Endothelial cell of umbilical vein (primary cell): ENCODE results near the gene AIMP1. TPM values are rescaled to one million over a fixed set of nuclear protein-coding genes. Genes with fewer than 3 reads are reported as not detected.

Experiments used
- BruUV-seq: library from RNA; stranded (reverse); fragments of 400-500 nt; replicated peaks from 2 replicates; lab custom pipeline; 2021; lab: Mats Ljungman, UMichigan
- CTCF ChIA-PET: fragments of 300-600, 350-600 bp; sonication (Branson Sonifier 250); formaldehyde crosslinking; loops from one replicate; lab custom pipeline; 2021; ENCODE audit warnings: antibody characterized with exemption, inconsistent platforms; lab: Charles Lee
- POLR2A ChIA-PET: fragments of 300-600, 350-600 bp; sonication (Branson Sonifier 250); formaldehyde crosslinking; loops from one replicate; lab custom pipeline; 2021; ENCODE audit warnings: antibody characterized with exemption, inconsistent platforms; lab: Charles Lee
- DNase-seq: peaks from one replicate; pipeline ENCODE4 v3.0.0-alpha.2; 2011; ENCODE audit warnings: low read depth, low spot score
- FAIRE-seq: peaks from 2 replicates; lab custom pipeline; 2011; peaks lifted over from hg19 to GRCh38; lab: Jason Lieb, UNC
- H2AFZ ChIP-seq: 2 replicates; pipeline ENCODE4 v1.6.0; 2012; ENCODE audit warnings: low read depth, low read length, control low read depth, inconsistent platforms
- H3K27ac ChIP-seq: 2 replicates; pipeline ENCODE4 v1.5.1; 2011; ENCODE audit warnings: low read depth, mild to moderate bottlenecking, control low read depth, low read length, moderate library complexity; ENCODE audit not compliant: insufficient read depth
- H3K27me3 ChIP-seq, 2 experiments: 2 replicates each; pipeline versions ENCODE4 v1.6.0 to v1.6.1; 2011; ENCODE audit warnings: low read length in 2 of 2, mixed read lengths in 1 of 2; ENCODE audit not compliant: control insufficient read depth in 2 of 2, insufficient read depth in 2 of 2
- H3K36me3 ChIP-seq, 2 experiments: 2 replicates in 1 of 2; 3 replicates in 1 of 2; pipeline ENCODE4 v1.5.1; 2011; ENCODE audit warnings: low read length in 2 of 2, mild to moderate bottlenecking in 1 of 2, moderate library complexity in 1 of 2; ENCODE audit not compliant: control insufficient read depth in 2 of 2, insufficient read depth in 2 of 2; ENCODE audit errors: extremely low read depth in 1 of 2
- H3K4me1 ChIP-seq: 3 replicates; pipeline ENCODE4 v1.5.1; 2011; ENCODE audit warnings: mild to moderate bottlenecking, low read length; ENCODE audit not compliant: control insufficient read depth, insufficient read depth; ENCODE audit errors: extremely low read depth
- H3K4me2 ChIP-seq: 2 replicates; pipeline ENCODE4 v1.6.1; 2011; ENCODE audit warnings: low read length, control low read depth, mixed read lengths; ENCODE audit not compliant: insufficient read depth
- H3K4me3 ChIP-seq, 3 experiments: fragments of 200-600 bp in 1 of 3; sonication (generic), shearing (Covaris generic) in 1 of 3; replicated peaks in 1 of 3; 2 replicates each; pipeline ENCODE4 v1.5.1; 2011 to 2016; ENCODE audit warnings: control low read depth in 3 of 3, low read length in 3 of 3, mild to moderate bottlenecking in 2 of 3, inconsistent platforms in 1 of 3, low read depth in 1 of 3, moderate library complexity in 1 of 3; ENCODE audit not compliant: insufficient read depth in 1 of 3
- H3K79me2 ChIP-seq: 2 replicates; pipeline ENCODE4 v1.6.0; 2012; ENCODE audit warnings: low read length, inconsistent platforms; ENCODE audit not compliant: control insufficient read depth, insufficient read depth
- H3K9ac ChIP-seq: replicated peaks from 2 replicates; pipeline ENCODE3; 2011; ENCODE audit warnings: low read length, control low read depth; ENCODE audit not compliant: insufficient read depth; ENCODE audit errors: extremely low read depth
- H3K9me1 ChIP-seq: replicated peaks from 3 replicates; pipeline ENCODE4 v1.6.0; 2011; ENCODE audit warnings: mild to moderate bottlenecking, low read length; ENCODE audit not compliant: control insufficient read depth, insufficient read depth; ENCODE audit errors: extremely low read depth
- H3K9me3 ChIP-seq: replicated peaks from 2 replicates; pipeline ENCODE4 v1.5.1; 2012; ENCODE audit warnings: low read length, inconsistent platforms; ENCODE audit not compliant: control insufficient read depth, insufficient read depth
- H4K20me1 ChIP-seq: replicated peaks from 2 replicates; pipeline ENCODE3; 2011; ENCODE audit warnings: mild to moderate bottlenecking, low read length; ENCODE audit not compliant: control insufficient read depth, insufficient read depth; ENCODE audit errors: extremely low read depth
- EZH2 ChIP-seq: IDR thresholded peaks from 2 replicates; pipeline ENCODE4 v1.6.1; 2012; ENCODE audit warnings: borderline replicate concordance, low read depth, mild to moderate bottlenecking, moderate library complexity, low read length, inconsistent platforms; ENCODE audit not compliant: severe bottlenecking
- FOS ChIP-seq: IDR thresholded peaks from 2 replicates; pipeline ENCODE4 v1.6.1; 2011; ENCODE audit warnings: mild to moderate bottlenecking, low read length, moderate library complexity, borderline replicate concordance; ENCODE audit not compliant: insufficient read depth
- GATA2 ChIP-seq: IDR thresholded peaks from 2 replicates; pipeline ENCODE4 v1.7.0; 2011; ENCODE audit warnings: low read depth, mild to moderate bottlenecking, moderate library complexity, mixed read lengths, low read length; ENCODE audit not compliant: insufficient read length, insufficient read depth
- JUN ChIP-seq: IDR thresholded peaks from 2 replicates; pipeline ENCODE4 v1.6.1; 2011; ENCODE audit warnings: borderline replicate concordance, low read depth; ENCODE audit not compliant: insufficient read length, insufficient read depth
- MYC ChIP-seq: IDR thresholded peaks from one replicate; pipeline ENCODE4 v1.6.1; 2011; ENCODE audit warnings: mild to moderate bottlenecking, low read depth, low read length
- POLR2A ChIP-seq: IDR thresholded peaks from 2 replicates; pipeline ENCODE4 v1.6.1; 2012; ENCODE audit warnings: low read depth, mild to moderate bottlenecking, control low read depth, low read length
- POLR2AphosphoS5 ChIP-seq: IDR thresholded peaks from 2 replicates; pipeline ENCODE4 v1.6.1; 2012; ENCODE audit warnings: low read depth, mild to moderate bottlenecking, control low read depth, low read length, moderate library complexity; ENCODE audit not compliant: insufficient read depth
- dilution Hi-C: fragments of 300-500 bp; cut with MboI; formaldehyde crosslinking; loops from one replicate; pipeline ENCODE4 v1.15.0; 2019; ENCODE audit warnings: low sequenced_read_pairs; ENCODE audit not compliant: extremely low pct_ligation_motif_present
- intact Hi-C: fragments of 100-400 bp; cut with micrococcal nuclease; formaldehyde crosslinking; loops from one replicate; pipeline ENCODE4 v1.10.0; 2022
- polyA plus RNA-seq, 4 experiments: library from polyadenylated mRNA; depleted of rRNA in 3 of 4; stranded (reverse) in 3 of 4; unstranded in 1 of 4; fragments of >200 nt; gene quantifications; 2 replicates each; pipeline versions ENCODE4 v1.2.1 to v1.2.3, GENCODE V29; 2011 to 2012; ENCODE audit warnings: missing spikeins in 1 of 4
- total RNA-seq: library from RNA; stranded (reverse); gene quantifications from 2 replicates; pipeline ENCODE4 v1.2.3, GENCODE V29; 2021
- TF ChIP-seq, protein P1 (sequence below), 2 donors: IDR thresholded peaks; 1 replicate in 1 of 2; 2 replicates in 1 of 2; pipeline ENCODE4 v1.5.1; 2011; ENCODE audit warnings: low read length in 2 of 2, mild to moderate bottlenecking in 2 of 2, moderate library complexity in 2 of 2, control low read depth in 1 of 2, inconsistent platforms in 1 of 2, low read depth in 1 of 2; ENCODE audit not compliant: insufficient read depth in 1 of 2; ENCODE audit errors: extremely low read depth in 1 of 2
- TF ChIP-seq, protein P2 (sequence below): IDR thresholded peaks from 2 replicates; pipeline ENCODE4 v1.6.1; 2011; ENCODE audit not compliant: insufficient read depth, insufficient read length

AIMP1 gene
- total and polyA plus RNA-seq, 2 donors (not counting 3 experiments of a cell fraction or from before 2014, with no cell fraction given) = 6.4 to 42.4 TPM

DNA sequence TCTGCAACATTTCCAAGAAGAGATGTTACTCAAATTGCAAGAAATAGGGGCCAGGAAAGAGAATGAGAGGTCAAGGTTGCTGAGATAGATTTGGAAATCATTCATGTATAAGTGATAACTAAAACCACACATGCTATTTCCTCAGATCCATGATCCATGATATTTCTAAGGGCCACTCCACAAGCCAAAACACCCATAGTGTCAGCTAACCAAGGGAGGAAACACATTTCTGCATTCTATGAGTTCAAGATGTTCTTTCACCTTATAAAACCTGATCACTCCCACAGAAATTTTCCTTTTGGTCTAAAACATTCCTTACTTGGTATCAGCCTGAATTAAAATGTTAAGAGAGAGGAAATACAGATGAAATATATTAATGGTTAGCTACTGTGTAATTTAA is 47.6 kb upstream of the AIMP1 start:
- dilution Hi-C loops = no loop called here
- no peak overlapping the region for H3K9ac ChIP-seq
- no peak overlapping the region for H2AFZ ChIP-seq
- no peaks in the 10 kb centered on the region for H3K9me3 ChIP-seq
- no peaks in the 10 kb centered on the region for H3K27me3 ChIP-seq
- H3K4me2 ChIP-seq = no peak overlapping the region
- H3K4me1 ChIP-seq = peaks cover 12% of the 10 kb centered on the region
- H3K4me3 ChIP-seq = no peak overlapping the region
- FAIRE-seq = no peak
- TF ChIP-seq MYC (no peak), EZH2 (no peak), POLR2AphosphoS5 (no peak), POLR2A (no peak), JUN (no peak), FOS (no peak), GATA2 (no peak)
- TF ChIP-seq, protein P1, sequence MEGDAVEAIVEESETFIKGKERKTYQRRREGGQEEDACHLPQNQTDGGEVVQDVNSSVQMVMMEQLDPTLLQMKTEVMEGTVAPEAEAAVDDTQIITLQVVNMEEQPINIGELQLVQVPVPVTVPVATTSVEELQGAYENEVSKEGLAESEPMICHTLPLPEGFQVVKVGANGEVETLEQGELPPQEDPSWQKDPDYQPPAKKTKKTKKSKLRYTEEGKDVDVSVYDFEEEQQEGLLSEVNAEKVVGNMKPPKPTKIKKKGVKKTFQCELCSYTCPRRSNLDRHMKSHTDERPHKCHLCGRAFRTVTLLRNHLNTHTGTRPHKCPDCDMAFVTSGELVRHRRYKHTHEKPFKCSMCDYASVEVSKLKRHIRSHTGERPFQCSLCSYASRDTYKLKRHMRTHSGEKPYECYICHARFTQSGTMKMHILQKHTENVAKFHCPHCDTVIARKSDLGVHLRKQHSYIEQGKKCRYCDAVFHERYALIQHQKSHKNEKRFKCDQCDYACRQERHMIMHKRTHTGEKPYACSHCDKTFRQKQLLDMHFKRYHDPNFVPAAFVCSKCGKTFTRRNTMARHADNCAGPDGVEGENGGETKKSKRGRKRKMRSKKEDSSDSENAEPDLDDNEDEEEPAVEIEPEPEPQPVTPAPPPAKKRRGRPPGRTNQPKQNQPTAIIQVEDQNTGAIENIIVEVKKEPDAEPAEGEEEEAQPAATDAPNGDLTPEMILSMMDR (IDR thresholded peaks at IDR 0.05; ENCODE audit: extremely low read depth in 1 of 2, insufficient read depth in 1 of 2, low read depth in 1 of 2, low read length in 2 of 2) = no peak
- TF ChIP-seq, protein P2, sequence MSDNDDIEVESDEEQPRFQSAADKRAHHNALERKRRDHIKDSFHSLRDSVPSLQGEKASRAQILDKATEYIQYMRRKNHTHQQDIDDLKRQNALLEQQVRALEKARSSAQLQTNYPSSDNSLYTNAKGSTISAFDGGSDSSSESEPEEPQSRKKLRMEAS = no peak
- H3K9me1 ChIP-seq = no peaks in the 10 kb centered on the region
- no peaks in the 10 kb centered on the region for H3K79me2 ChIP-seq
- H3K27ac ChIP-seq = no peak overlapping the region
- H4K20me1 ChIP-seq = no peaks in the 10 kb centered on the region
- DNase-seq = no peak
- no TSS peak for BruUV-seq
- no peaks in the 10 kb centered on the region for H3K36me3 ChIP-seq
- intact Hi-C loops = loop anchor here (10.0 kb wide), 1 partner anchor 766 kb away; the partner anchor contains the start of gene DKK2
- ChIA-PET POLR2A (interaction anchor here (1.2 kb wide), 1 partner anchor 47 kb away, joined by 3 read pairs; the partner anchor contains the start of gene TBCK), CTCF (interaction anchor here (0.8 to 1.5 kb wide), 5 partner anchors 60 to 630 kb away, joined by 3 to 6 read pairs (median 4); no protein-coding TSS in a partner anchor)
